HepG2 (cell line): ENCODE measurements around the gene ARPC1A. TPM values are rescaled to one million over a fixed set of nuclear protein-coding genes. Genes with fewer than 3 reads are reported as not detected.

Experiments used
- ARHGAP35 ChIP-seq: sonication (generic); formaldehyde crosslinking; IDR thresholded peaks from 2 replicates; pipeline ENCODE4 v1.9.0; 2022; ENCODE audit warnings: mild to moderate bottlenecking, inconsistent platforms, moderate library complexity, missing genetic modification reagents, borderline replicate concordance
- ARNT ChIP-seq: fragments of 450-650 bp; IDR thresholded peaks from 2 replicates; pipeline ENCODE4 v1.6.1; 2017
- BRD4 ChIP-seq: sonication (generic); formaldehyde crosslinking; IDR thresholded peaks from 2 replicates; pipeline ENCODE4 v1.4.0; 2020; ENCODE audit warnings: missing genetic modification reagents
- DNMT1 ChIP-seq: sonication (generic); formaldehyde crosslinking; IDR thresholded peaks from 2 replicates; pipeline ENCODE4 v1.5.1; 2020; ENCODE audit warnings: mild to moderate bottlenecking, missing genetic modification reagents
- HMGXB4 ChIP-seq, 2 experiments: sonication (generic) in 1 of 2; formaldehyde crosslinking in 1 of 2; IDR thresholded peaks; 2 replicates each; pipeline versions ENCODE4 v1.4.0 to v1.6.1; 2018 to 2020; ENCODE audit warnings: missing genetic modification reagents in 2 of 2, borderline replicate concordance in 1 of 2, low read depth in 1 of 2, mild to moderate bottlenecking in 1 of 2, missing biosample characterization in 1 of 2
- POLR2G ChIP-seq: fragments of 200-400 bp; formaldehyde crosslinking; IDR thresholded peaks from 2 replicates; pipeline ENCODE4 v1.6.1; 2018; ENCODE audit warnings: mild to moderate bottlenecking, low read depth, low read length, moderate library complexity
- SATB2 ChIP-seq: sonication (generic); formaldehyde crosslinking; IDR thresholded peaks from 2 replicates; pipeline ENCODE4 v1.5.0; 2020; ENCODE audit warnings: missing genetic modification reagents
- SMARCC2 ChIP-seq: fragments of 450-650 bp; IDR thresholded peaks from 2 replicates; pipeline ENCODE4 v1.6.1; 2017; ENCODE audit warnings: antibody characterized with exemption, mild to moderate bottlenecking
- STAT6 ChIP-seq: sonication (generic); formaldehyde crosslinking; IDR thresholded peaks from 2 replicates; pipeline ENCODE4 v1.4.0; 2020; ENCODE audit warnings: missing genetic modification reagents, mild to moderate bottlenecking, borderline replicate concordance
- ZBTB39 ChIP-seq: sonication (generic); formaldehyde crosslinking; IDR thresholded peaks from 2 replicates; pipeline ENCODE4 v1.5.0; 2020; ENCODE audit warnings: missing genetic modification reagents
- ZNF235 ChIP-seq: sonication (generic); formaldehyde crosslinking; IDR thresholded peaks from 2 replicates; pipeline ENCODE4 v1.8.1; 2023; ENCODE audit warnings: mild to moderate bottlenecking, missing genetic modification reagents, borderline replicate concordance
- ZNF446 ChIP-seq: sonication (generic); formaldehyde crosslinking; IDR thresholded peaks from 2 replicates; pipeline ENCODE4 v1.5.0; 2020; ENCODE audit warnings: mild to moderate bottlenecking, missing genetic modification reagents
- ZNF607 ChIP-seq: sonication (generic); formaldehyde crosslinking; IDR thresholded peaks from 2 replicates; pipeline ENCODE4 v1.5.1; 2020; ENCODE audit warnings: missing genetic modification reagents, mild to moderate bottlenecking, borderline replicate concordance
- polyA plus RNA-seq, 8 experiments: library from polyadenylated mRNA; depleted of rRNA in 3 of 8; stranded (reverse) in 7 of 8; unstranded in 1 of 8; fragments of >200 nt; fragmentation: Illumina TruSeq in 4 of 8; extraction: Trizol in 4 of 8; gene quantifications; 2 replicates each; pipeline versions ENCODE4 v1.2.1 to v1.2.3, GENCODE V29; 2011 to 2016; ENCODE audit warnings: low read depth in 4 of 8, missing spikeins in 1 of 8, mixed read lengths in 1 of 8; ENCODE audit not compliant: insufficient read depth in 1 of 8
- total RNA-seq, 5 experiments: library from RNA; depleted of rRNA; stranded (reverse); fragments of >200 nt; fragmentation: Illumina TruSeq; extraction: Trizol; gene quantifications; 2 replicates each; pipeline ENCODE4 v1.2.3, GENCODE V29; 2016; ENCODE audit warnings: low read depth in 1 of 5
- TF ChIP-seq, protein P1 (sequence below): IDR thresholded peaks from 2 replicates; pipeline ENCODE4 v1.6.1; 2016; ENCODE audit warnings: low read depth, missing genetic modification reagents, missing compliant biosample characterization

Gene ARPC1A
- total and polyA plus RNA-seq, 2 of the 13 experiments (the other 11 are each of a cell fraction or from before 2014, with no cell fraction given): 44.3 to 88.5 TPM

GRCh38 chr7:99325592-99326407, at the start of gene ARPC1A (continued):
- TF ChIP-seq POLR2G: peak; percentile 92
- TF ChIP-seq BRD4: peak; percentile 95
- TF ChIP-seq, protein P1, sequence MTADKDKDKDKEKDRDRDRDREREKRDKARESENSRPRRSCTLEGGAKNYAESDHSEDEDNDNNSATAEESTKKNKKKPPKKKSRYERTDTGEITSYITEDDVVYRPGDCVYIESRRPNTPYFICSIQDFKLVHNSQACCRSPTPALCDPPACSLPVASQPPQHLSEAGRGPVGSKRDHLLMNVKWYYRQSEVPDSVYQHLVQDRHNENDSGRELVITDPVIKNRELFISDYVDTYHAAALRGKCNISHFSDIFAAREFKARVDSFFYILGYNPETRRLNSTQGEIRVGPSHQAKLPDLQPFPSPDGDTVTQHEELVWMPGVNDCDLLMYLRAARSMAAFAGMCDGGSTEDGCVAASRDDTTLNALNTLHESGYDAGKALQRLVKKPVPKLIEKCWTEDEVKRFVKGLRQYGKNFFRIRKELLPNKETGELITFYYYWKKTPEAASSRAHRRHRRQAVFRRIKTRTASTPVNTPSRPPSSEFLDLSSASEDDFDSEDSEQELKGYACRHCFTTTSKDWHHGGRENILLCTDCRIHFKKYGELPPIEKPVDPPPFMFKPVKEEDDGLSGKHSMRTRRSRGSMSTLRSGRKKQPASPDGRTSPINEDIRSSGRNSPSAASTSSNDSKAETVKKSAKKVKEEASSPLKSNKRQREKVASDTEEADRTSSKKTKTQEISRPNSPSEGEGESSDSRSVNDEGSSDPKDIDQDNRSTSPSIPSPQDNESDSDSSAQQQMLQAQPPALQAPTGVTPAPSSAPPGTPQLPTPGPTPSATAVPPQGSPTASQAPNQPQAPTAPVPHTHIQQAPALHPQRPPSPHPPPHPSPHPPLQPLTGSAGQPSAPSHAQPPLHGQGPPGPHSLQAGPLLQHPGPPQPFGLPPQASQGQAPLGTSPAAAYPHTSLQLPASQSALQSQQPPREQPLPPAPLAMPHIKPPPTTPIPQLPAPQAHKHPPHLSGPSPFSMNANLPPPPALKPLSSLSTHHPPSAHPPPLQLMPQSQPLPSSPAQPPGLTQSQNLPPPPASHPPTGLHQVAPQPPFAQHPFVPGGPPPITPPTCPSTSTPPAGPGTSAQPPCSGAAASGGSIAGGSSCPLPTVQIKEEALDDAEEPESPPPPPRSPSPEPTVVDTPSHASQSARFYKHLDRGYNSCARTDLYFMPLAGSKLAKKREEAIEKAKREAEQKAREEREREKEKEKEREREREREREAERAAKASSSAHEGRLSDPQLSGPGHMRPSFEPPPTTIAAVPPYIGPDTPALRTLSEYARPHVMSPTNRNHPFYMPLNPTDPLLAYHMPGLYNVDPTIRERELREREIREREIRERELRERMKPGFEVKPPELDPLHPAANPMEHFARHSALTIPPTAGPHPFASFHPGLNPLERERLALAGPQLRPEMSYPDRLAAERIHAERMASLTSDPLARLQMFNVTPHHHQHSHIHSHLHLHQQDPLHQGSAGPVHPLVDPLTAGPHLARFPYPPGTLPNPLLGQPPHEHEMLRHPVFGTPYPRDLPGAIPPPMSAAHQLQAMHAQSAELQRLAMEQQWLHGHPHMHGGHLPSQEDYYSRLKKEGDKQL (CRISPR knock-in tag): peak; percentile 55; the same call in 1 of the 2 replicates
- TF ChIP-seq ZNF607 (CRISPR knock-in tag): peak; percentile 92; the same call in 1 of the 2 replicates
- no peak for TF ChIP-seq ZBTB39 (CRISPR knock-in tag)
- no peak for TF ChIP-seq DNMT1 (CRISPR knock-in tag)
- no peak for TF ChIP-seq SMARCC2
- no peak for TF ChIP-seq ZNF446 (CRISPR knock-in tag)
- no peak for TF ChIP-seq ZNF235 (CRISPR knock-in tag)
- TF ChIP-seq SATB2 (CRISPR knock-in tag): peak; percentile 89; the same call in 1 of the 2 replicates
- no peak; the same call in 1 of the 2 replicates for TF ChIP-seq ARHGAP35 (CRISPR knock-in tag)
- no peak for TF ChIP-seq ARNT
- TF ChIP-seq STAT6 (CRISPR knock-in tag): peak; percentile 70; the same call in 1 of the 2 replicates
- TF ChIP-seq HMGXB4 (CRISPR knock-in tag; IDR thresholded peaks at IDR 0.05; ENCODE audit: borderline replicate concordance in 1 of 2, low read depth in 1 of 2): peak; percentile 92 to 97
